Limb (tissue), 2 donors: ENCODE data around the gene SETX.

Experiments
- DNase-seq, 2 donors: peaks; one replicate each; pipeline ENCODE4 v3.0.0-alpha.2; 2016; ENCODE audit errors: extremely low spot score in 2 of 2

Gene SETX

GRCh38 chr9:132357764-132358163 lies 3.0 kb upstream of the SETX start:
- no peak for DNase-seq

- peak in 1 of 2 donors; percentile 27 for DNase-seq
Measured at GRCh38 chr9:132356324-132356924, 1.6 kb upstream of the SETX start.

GRCh38 chr9:132351404-132352045 lies 3.3 kb downstream of the SETX start:
- no peak for DNase-seq

- no peak for DNase-seq
Measured at GRCh38 chr9:132350861-132351315, 3.9 kb downstream of the SETX start.

GRCh38 chr9:132348676-132349075 lies 6.1 kb downstream of the SETX start:
- DNase-seq: no peak

- DNase-seq: no peak
Measured at GRCh38 chr9:132346177-132346576, 8.6 kb downstream of the SETX start.

GRCh38 chr9:132341177-132341840 lies 13.5 kb downstream of the SETX start:
- no peak for DNase-seq

GRCh38 chr9:132334364-132334763 lies 20.4 kb downstream of the SETX start:
- no peak for DNase-seq

GRCh38 chr9:132333556-132333955 lies 21.2 kb downstream of the SETX start:
- DNase-seq: no peak

- DNase-seq: no peak
Measured at GRCh38 chr9:132328580-132328979, 26.2 kb downstream of the SETX start.

- DNase-seq: no peak
Measured at GRCh38 chr9:132327537-132327936, 27.2 kb downstream of the SETX start.

GRCh38 chr9:132324425-132324824 lies 30.4 kb downstream of the SETX start:
- DNase-seq: no peak

GRCh38 chr9:132319421-132320110 lies 35.2 kb downstream of the SETX start:
- no peak for DNase-seq

- no peak for DNase-seq
Measured at GRCh38 chr9:132312873-132313272, 41.9 kb downstream of the SETX start.

GRCh38 chr9:132312426-132312825 lies 42.4 kb downstream of the SETX start:
- DNase-seq: no peak

GRCh38 chr9:132311978-132312377 lies 42.8 kb downstream of the SETX start:
- no peak for DNase-seq

GRCh38 chr9:132309056-132309455 lies 45.7 kb downstream of the SETX start:
- DNase-seq: no peak

- no peak for DNase-seq
Measured at GRCh38 chr9:132301521-132301920, 53.3 kb downstream of the SETX start.

GRCh38 chr9:132299221-132299620 lies 55.6 kb downstream of the SETX start:
- DNase-seq: no peak

- no peak for DNase-seq
Measured at GRCh38 chr9:132295181-132295580, 59.6 kb downstream of the SETX start.

GRCh38 chr9:132293145-132293721 lies 61.6 kb downstream of the SETX start:
- no peak for DNase-seq

- DNase-seq: no peak
Measured at GRCh38 chr9:132288966-132289365, 65.8 kb downstream of the SETX start.
